OCI-M1 (cell line): ENCODE results near the gene YY1.
"Not testable (repeated sequence)": the region's sequence is repeated elsewhere in the genome, so short reads cannot be mapped to it uniquely, and the experiment has no call there.

ENCODE experiments used
- DNase-seq: peaks from one replicate; lab custom pipeline; 2025; lab: John Stamatoyannopoulos, UW

YY1 gene

GRCh38 chr14:100243020-100243419, 4.1 kb downstream of the YY1 start:
- no peak for DNase-seq

GRCh38 chr14:100246809-100247428, 8.0 kb downstream of the YY1 start:
- peak; percentile 74 for DNase-seq

- DNase-seq = no peak
These were observed 12.0 kb downstream of the YY1 start for GRCh38 chr14:100250732-100251465.

GRCh38 chr14:100252684-100253083, 13.7 kb downstream of the YY1 start:
- DNase-seq = no peak

- DNase-seq = no peak
These were observed 17.5 kb downstream of the YY1 start for GRCh38 chr14:100256339-100256895.

GRCh38 chr14:100261621-100262020, 22.7 kb downstream of the YY1 start:
- no peak for DNase-seq

- no peak for DNase-seq
These were observed 23.6 kb downstream of the YY1 start for GRCh38 chr14:100262545-100262944.

GRCh38 chr14:100263141-100263540, 24.2 kb downstream of the YY1 start:
- DNase-seq = no peak

GRCh38 chr14:100267990-100268389, 29.0 kb downstream of the YY1 start:
- no peak for DNase-seq

- no peak for DNase-seq
These were observed 29.8 kb downstream of the YY1 start for GRCh38 chr14:100268591-100269207.

- DNase-seq = peak; percentile 18
These were observed 32.4 kb downstream of the YY1 start for GRCh38 chr14:100271247-100271939.

- DNase-seq = no peak
These were observed 35.3 kb downstream of the YY1 start for GRCh38 chr14:100274250-100274649.

- DNase-seq = no peak
These were observed 36.3 kb downstream of the YY1 start for GRCh38 chr14:100275214-100275613.

GRCh38 chr14:100278702-100279101, 39.8 kb downstream of the YY1 start:
- no peak for DNase-seq

GRCh38 chr14:100279133-100279532, 40.2 kb downstream of the YY1 start:
- no peak for DNase-seq

GRCh38 chr14:100279563-100279962, 40.6 kb downstream of the YY1 start:
- no peak for DNase-seq

GRCh38 chr14:100281286-100282082, 42.5 kb downstream of the YY1 start:
- no peak for DNase-seq

GRCh38 chr14:100282083-100282350, 43.1 kb downstream of the YY1 start:
- no peak for DNase-seq

- no peak for DNase-seq
These were observed 43.9 kb downstream of the YY1 start for GRCh38 chr14:100282766-100283419.

- not testable (repeated sequence) for DNase-seq
These were observed 44.5 kb downstream of the YY1 start for GRCh38 chr14:100283436-100283835.
